HepG2 (cell line): Measurements from ENCODE around the gene TRAPPC12. TPM values are rescaled to one million over a fixed set of nuclear protein-coding genes. Genes with fewer than 3 reads are reported as not detected.
A peak's percentile ranks its signal among the peaks of the same experiment; 100 is the strongest.

ENCODE experiments used
- ARID2 ChIP-seq: sonication (generic); formaldehyde crosslinking; IDR thresholded peaks from 2 replicates; pipeline ENCODE4 v1.8.1; 2022; ENCODE audit warnings: mild to moderate bottlenecking, missing genetic modification reagents, borderline replicate concordance
- ARNT2 ChIP-seq: sonication (generic); formaldehyde crosslinking; IDR thresholded peaks from 2 replicates; pipeline ENCODE4 v1.8.0; 2022; ENCODE audit warnings: mild to moderate bottlenecking, low read depth, missing genetic modification reagents, moderate library complexity
- CENPX ChIP-seq: sonication (generic); formaldehyde crosslinking; IDR thresholded peaks from 2 replicates; pipeline ENCODE4 v1.9.0; 2021; ENCODE audit warnings: mild to moderate bottlenecking, missing genetic modification reagents, moderate library complexity
- FOXJ3 ChIP-seq: sonication (generic); formaldehyde crosslinking; IDR thresholded peaks from 2 replicates; pipeline ENCODE4 v1.4.0; 2020; ENCODE audit warnings: missing genetic modification reagents, mild to moderate bottlenecking, borderline replicate concordance
- FOXK2 ChIP-seq: fragments of 450-650 bp; IDR thresholded peaks from 2 replicates; pipeline ENCODE4 v1.6.1; 2016
- PAX8 ChIP-seq: sonication (generic); formaldehyde crosslinking; IDR thresholded peaks from 2 replicates; pipeline ENCODE4 v1.8.0; 2022; ENCODE audit warnings: mild to moderate bottlenecking, missing genetic modification reagents, borderline replicate concordance
- PLRG1 ChIP-seq: fragments of 450-650 bp; conservative IDR thresholded peaks from 2 replicates; pipeline ENCODE4 v1.6.1; 2016
- RFX5 ChIP-seq: IDR thresholded peaks from 2 replicates; pipeline ENCODE4 v1.6.1; 2011; ENCODE audit warnings: low read depth, low read length, improper control_type of control experiment
- SCMH1 ChIP-seq: sonication (generic); formaldehyde crosslinking; IDR thresholded peaks from 2 replicates; pipeline ENCODE4 v1.9.0; 2021; ENCODE audit warnings: missing genetic modification reagents, mild to moderate bottlenecking, borderline replicate concordance
- SIN3A ChIP-seq: IDR thresholded peaks from 2 replicates; pipeline ENCODE4 v1.6.1; 2011; ENCODE audit warnings: low read depth, mild to moderate bottlenecking, control low read depth, low read length, borderline replicate concordance
- ZC3H4 ChIP-seq: sonication (generic); formaldehyde crosslinking; IDR thresholded peaks from 2 replicates; pipeline ENCODE4 v1.4.0; 2020; ENCODE audit warnings: missing genetic modification reagents, borderline replicate concordance
- ZKSCAN1 ChIP-seq: fragments of 150-350 bp; IDR thresholded peaks from 2 replicates; pipeline ENCODE4 v1.6.1; 2014; ENCODE audit warnings: low read length
- ZNF124 ChIP-seq: sonication (generic); formaldehyde crosslinking; IDR thresholded peaks from 2 replicates; pipeline ENCODE4 v1.4.0; 2020; ENCODE audit warnings: missing genetic modification reagents
- ZNF225 ChIP-seq: sonication (generic); formaldehyde crosslinking; IDR thresholded peaks from 2 replicates; pipeline ENCODE4 v1.4.0; 2020; ENCODE audit warnings: mild to moderate bottlenecking, missing genetic modification reagents
- ZNF24 ChIP-seq: fragments of 450-650 bp; IDR thresholded peaks from 2 replicates; pipeline ENCODE4 v1.6.1; 2017; ENCODE audit warnings: antibody characterized with exemption, mild to moderate bottlenecking
- ZNF3 ChIP-seq: IDR thresholded peaks from 2 replicates; pipeline ENCODE4 v1.7.0; 2017; ENCODE audit warnings: inconsistent platforms
- ZNF350 ChIP-seq: sonication (generic); formaldehyde crosslinking; IDR thresholded peaks from 2 replicates; pipeline ENCODE4 v1.4.0; 2020; ENCODE audit warnings: mild to moderate bottlenecking, low read depth, missing genetic modification reagents, borderline replicate concordance
- ZNF468 ChIP-seq: sonication (generic); formaldehyde crosslinking; IDR thresholded peaks from 2 replicates; pipeline ENCODE4 v1.8.0; 2022; ENCODE audit warnings: mild to moderate bottlenecking, moderate library complexity, missing genetic modification reagents
- ZNF878 ChIP-seq: sonication (generic); formaldehyde crosslinking; IDR thresholded peaks from 2 replicates; pipeline ENCODE4 v1.8.1; 2023; ENCODE audit warnings: mild to moderate bottlenecking, missing genetic modification reagents, moderate library complexity
- ZSCAN22 ChIP-seq: sonication (generic); formaldehyde crosslinking; IDR thresholded peaks from 2 replicates; pipeline ENCODE4 v1.4.0; 2020; ENCODE audit warnings: mild to moderate bottlenecking, missing genetic modification reagents
- polyA plus RNA-seq, 8 experiments: library from polyadenylated mRNA; depleted of rRNA in 3 of 8; stranded (reverse) in 7 of 8; unstranded in 1 of 8; fragments of >200 nt; fragmentation: Illumina TruSeq in 4 of 8; extraction: Trizol in 4 of 8; gene quantifications; 2 replicates each; pipeline versions ENCODE4 v1.2.1 to v1.2.3, GENCODE V29; 2011 to 2016; ENCODE audit warnings: low read depth in 4 of 8, missing spikeins in 1 of 8, mixed read lengths in 1 of 8; ENCODE audit not compliant: insufficient read depth in 1 of 8
- total RNA-seq, 5 experiments: library from RNA; depleted of rRNA; stranded (reverse); fragments of >200 nt; fragmentation: Illumina TruSeq; extraction: Trizol; gene quantifications; 2 replicates each; pipeline ENCODE4 v1.2.3, GENCODE V29; 2016; ENCODE audit warnings: low read depth in 1 of 5
- TF ChIP-seq, protein P1 (sequence below): sonication (generic); formaldehyde crosslinking; IDR thresholded peaks from 2 replicates; pipeline ENCODE4 v1.4.0; 2020; ENCODE audit warnings: mild to moderate bottlenecking, missing genetic modification reagents, borderline replicate concordance
- TF ChIP-seq, protein P2 (sequence below): sonication (generic); formaldehyde crosslinking; IDR thresholded peaks from 2 replicates; pipeline ENCODE4 v1.5.1; 2020; ENCODE audit warnings: missing genetic modification reagents, mild to moderate bottlenecking, borderline replicate concordance
- TF ChIP-seq, protein P3 (sequence below): sonication (generic); formaldehyde crosslinking; IDR thresholded peaks from 2 replicates; pipeline ENCODE4 v1.5.0; 2020; ENCODE audit warnings: missing genetic modification reagents, mild to moderate bottlenecking, borderline replicate concordance

Gene TRAPPC12
- total and polyA plus RNA-seq, 2 of the 13 experiments (the other 11 are each of a cell fraction or from before 2014, with no cell fraction given) = 46.4 to 97.7 TPM

DNA sequence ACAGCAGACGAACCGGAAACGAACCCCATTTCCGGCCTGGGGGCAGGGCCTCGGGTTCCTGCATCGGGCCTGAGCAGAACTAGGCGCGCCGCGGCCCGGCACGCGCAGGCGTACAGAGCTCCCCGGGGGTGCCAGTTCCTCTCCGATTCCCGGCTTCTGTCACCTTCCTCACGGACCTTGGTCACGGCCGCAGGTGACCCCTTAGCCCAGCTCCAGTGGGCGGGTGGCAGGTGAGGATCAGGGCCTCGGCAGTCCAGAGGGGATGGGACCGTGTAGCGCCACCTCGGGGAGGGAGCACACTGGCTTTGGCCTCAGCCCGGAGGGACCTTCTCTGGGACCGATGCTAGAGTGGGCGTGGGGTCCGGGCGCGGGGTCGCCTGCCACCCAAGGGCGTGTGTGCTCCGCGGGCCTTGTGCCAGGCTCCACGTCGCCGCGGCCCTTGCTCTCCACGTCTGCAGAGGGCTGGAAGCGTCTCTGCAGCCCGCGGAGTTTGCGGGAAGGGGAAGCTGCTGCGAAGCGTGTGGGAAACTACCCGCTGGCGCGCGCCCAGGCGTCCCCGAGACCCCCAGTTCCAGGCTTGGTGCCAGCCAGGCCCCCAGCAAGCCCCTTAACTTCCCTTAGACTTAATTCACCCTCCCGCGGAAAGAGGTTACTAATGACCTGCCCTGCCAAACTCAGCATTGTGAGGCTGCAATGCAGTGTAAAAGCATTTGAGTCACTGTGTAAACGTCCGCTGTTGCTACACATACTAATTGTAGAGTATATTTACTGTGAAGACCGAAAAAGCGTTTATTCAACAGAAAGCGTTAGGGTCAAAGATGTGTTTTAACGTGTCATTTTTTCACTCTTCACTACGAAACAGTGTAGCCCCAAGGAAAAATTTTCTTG, at the start of gene TRAPPC12 (continued):
- TF ChIP-seq ARNT2 (CRISPR knock-in tag) = peak; percentile 97
- TF ChIP-seq ZNF225 (CRISPR knock-in tag) = peak; percentile 99
- peak; percentile 81 for TF ChIP-seq ZNF124
- peak; percentile 96; the same call in 1 of the 2 replicates for TF ChIP-seq PAX8 (CRISPR knock-in tag)
- peak; percentile 58; the same call in 1 of the 2 replicates for TF ChIP-seq SIN3A
- no peak; the same call in 1 of the 2 replicates for TF ChIP-seq FOXK2
- peak; percentile 99 for TF ChIP-seq ZNF350 (CRISPR knock-in tag)
- TF ChIP-seq ZNF468 (CRISPR knock-in tag) = peak; percentile 62; the same call in 1 of the 2 replicates
- TF ChIP-seq ZNF3 (CRISPR knock-in tag) = peak; percentile 16
- TF ChIP-seq ZC3H4 (CRISPR knock-in tag) = no peak; the same call in 1 of the 2 replicates
- TF ChIP-seq, protein P1, sequence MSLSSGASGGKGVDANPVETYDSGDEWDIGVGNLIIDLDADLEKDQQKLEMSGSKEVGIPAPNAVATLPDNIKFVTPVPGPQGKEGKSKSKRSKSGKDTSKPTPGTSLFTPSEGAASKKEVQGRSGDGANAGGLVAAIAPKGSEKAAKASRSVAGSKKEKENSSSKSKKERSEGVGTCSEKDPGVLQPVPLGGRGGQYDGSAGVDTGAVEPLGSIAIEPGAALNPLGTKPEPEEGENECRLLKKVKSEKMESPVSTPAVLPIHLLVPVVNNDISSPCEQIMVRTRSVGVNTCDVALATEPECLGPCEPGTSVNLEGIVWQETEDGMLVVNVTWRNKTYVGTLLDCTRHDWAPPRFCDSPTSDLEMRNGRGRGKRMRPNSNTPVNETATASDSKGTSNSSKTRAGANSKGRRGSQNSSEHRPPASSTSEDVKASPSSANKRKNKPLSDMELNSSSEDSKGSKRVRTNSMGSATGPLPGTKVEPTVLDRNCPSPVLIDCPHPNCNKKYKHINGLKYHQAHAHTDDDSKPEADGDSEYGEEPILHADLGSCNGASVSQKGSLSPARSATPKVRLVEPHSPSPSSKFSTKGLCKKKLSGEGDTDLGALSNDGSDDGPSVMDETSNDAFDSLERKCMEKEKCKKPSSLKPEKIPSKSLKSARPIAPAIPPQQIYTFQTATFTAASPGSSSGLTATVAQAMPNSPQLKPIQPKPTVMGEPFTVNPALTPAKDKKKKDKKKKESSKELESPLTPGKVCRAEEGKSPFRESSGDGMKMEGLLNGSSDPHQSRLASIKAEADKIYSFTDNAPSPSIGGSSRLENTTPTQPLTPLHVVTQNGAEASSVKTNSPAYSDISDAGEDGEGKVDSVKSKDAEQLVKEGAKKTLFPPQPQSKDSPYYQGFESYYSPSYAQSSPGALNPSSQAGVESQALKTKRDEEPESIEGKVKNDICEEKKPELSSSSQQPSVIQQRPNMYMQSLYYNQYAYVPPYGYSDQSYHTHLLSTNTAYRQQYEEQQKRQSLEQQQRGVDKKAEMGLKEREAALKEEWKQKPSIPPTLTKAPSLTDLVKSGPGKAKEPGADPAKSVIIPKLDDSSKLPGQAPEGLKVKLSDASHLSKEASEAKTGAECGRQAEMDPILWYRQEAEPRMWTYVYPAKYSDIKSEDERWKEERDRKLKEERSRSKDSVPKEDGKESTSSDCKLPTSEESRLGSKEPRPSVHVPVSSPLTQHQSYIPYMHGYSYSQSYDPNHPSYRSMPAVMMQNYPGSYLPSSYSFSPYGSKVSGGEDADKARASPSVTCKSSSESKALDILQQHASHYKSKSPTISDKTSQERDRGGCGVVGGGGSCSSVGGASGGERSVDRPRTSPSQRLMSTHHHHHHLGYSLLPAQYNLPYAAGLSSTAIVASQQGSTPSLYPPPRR (CRISPR knock-in tag) = peak; percentile 64
- TF ChIP-seq CENPX = no peak
- TF ChIP-seq FOXJ3 = peak; percentile 87
- TF ChIP-seq ZNF878 (CRISPR knock-in tag) = peak; percentile 78
- TF ChIP-seq, protein P2, sequence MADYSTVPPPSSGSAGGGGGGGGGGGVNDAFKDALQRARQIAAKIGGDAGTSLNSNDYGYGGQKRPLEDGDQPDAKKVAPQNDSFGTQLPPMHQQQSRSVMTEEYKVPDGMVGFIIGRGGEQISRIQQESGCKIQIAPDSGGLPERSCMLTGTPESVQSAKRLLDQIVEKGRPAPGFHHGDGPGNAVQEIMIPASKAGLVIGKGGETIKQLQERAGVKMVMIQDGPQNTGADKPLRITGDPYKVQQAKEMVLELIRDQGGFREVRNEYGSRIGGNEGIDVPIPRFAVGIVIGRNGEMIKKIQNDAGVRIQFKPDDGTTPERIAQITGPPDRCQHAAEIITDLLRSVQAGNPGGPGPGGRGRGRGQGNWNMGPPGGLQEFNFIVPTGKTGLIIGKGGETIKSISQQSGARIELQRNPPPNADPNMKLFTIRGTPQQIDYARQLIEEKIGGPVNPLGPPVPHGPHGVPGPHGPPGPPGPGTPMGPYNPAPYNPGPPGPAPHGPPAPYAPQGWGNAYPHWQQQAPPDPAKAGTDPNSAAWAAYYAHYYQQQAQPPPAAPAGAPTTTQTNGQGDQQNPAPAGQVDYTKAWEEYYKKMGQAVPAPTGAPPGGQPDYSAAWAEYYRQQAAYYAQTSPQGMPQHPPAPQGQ (CRISPR knock-in tag) = 0 out of 2 replicates have a peak, but pooled peaks have one; percentile 22
- TF ChIP-seq ZSCAN22 = peak; percentile 72; the same call in 1 of the 2 replicates
- TF ChIP-seq SCMH1 (CRISPR knock-in tag) = no peak
- TF ChIP-seq, protein P3, sequence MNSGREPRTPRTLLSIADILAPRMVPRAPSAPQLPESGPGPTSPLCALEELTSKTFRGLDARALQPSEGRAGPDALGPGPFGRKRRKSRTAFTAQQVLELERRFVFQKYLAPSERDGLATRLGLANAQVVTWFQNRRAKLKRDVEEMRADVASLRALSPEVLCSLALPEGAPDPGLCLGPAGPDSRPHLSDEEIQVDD (CRISPR knock-in tag) = peak; percentile 42; the same call in 1 of the 2 replicates
- peak; percentile 46 for TF ChIP-seq RFX5
- TF ChIP-seq ARID2 (CRISPR knock-in tag) = no peak; the same call in none of the 2 replicates
- no peak for TF ChIP-seq ZNF24
- TF ChIP-seq PLRG1 = no peak
- no peak; the same call in 1 of the 2 replicates for TF ChIP-seq ZKSCAN1
